ENCODE results near the gene RAD23A.
"Not testable (repeated sequence)": the region's sequence is repeated elsewhere in the genome, so short reads cannot be mapped to it uniquely, and the experiment has no call there.

Gene RAD23A

DNA sequence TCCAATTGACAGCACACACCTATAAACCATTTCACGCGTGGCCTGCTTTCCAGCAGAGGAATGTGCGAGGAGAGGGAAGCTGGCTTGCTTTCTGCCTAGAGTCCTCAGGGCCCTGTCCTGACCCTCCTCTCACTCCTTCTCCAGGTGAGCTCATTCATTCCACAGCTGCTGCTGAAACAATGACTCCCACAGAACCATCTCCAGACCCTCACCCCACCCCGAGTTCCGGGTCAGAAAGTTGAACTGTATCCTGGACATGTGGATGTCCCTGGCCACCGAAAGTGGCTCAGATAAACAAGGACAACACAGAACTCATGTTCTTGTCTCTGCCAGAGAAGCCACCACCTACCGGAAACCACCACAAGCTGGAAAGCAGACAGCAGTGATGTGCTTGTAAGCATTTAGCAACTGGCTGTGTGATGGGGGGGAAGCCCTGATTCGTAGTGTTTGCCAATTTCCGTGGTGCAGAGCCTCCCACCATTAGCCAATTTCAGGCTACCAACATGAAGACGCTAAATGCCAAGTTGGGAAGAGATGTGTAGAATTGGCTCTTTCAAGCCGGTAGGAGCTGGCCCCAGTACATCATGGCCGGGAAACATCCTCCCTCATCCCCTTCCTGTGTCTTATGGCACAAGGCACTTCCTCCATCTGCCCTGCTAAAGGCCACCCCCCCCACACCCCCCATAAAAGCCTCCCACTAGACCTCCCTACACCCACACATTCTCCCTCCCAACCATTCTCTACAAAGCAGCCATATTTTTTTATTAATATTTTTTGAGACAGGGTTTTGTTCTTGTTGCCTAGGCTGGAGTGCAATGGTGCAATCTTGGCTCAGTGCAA lies 31.6 kb upstream of the RAD23A start:
- Histone ChIP-seq H3K9me3 (ENCODE audit: insufficient read depth, low read length) (peaks cover 9% of the 10 kb centered on the region; the same call in 1 of the 2 replicates), H3K27me3 (ENCODE audit: insufficient read depth, insufficient read length) (peaks cover 8% of the 10 kb centered on the region), H3K9ac (ENCODE audit: insufficient read length, low read depth) (no peak overlapping the region), H3K36me3 (ENCODE audit: insufficient read depth, insufficient read length, low read length) (no peaks in the 10 kb centered on the region), H3K4me1 (ENCODE audit: insufficient read depth, insufficient read length) (peaks cover 5% of the 10 kb centered on the region), H3K4me3 (ENCODE audit: insufficient read length, low read depth) (no peak overlapping the region)
- TF ChIP-seq ZNF274 (IDR thresholded peaks at IDR 0.05; ENCODE audit: low read depth, low read length) (no peak), SUZ12 (IDR thresholded peaks at IDR 0.05; ENCODE audit: extremely low read depth, insufficient read depth, insufficient read length) (no peak), YY1 (IDR thresholded peaks at IDR 0.05; ENCODE audit: insufficient read depth, insufficient read length) (no peak)
- no peak for DNase-seq (ENCODE audit: low read depth, low spot score)

DNA sequence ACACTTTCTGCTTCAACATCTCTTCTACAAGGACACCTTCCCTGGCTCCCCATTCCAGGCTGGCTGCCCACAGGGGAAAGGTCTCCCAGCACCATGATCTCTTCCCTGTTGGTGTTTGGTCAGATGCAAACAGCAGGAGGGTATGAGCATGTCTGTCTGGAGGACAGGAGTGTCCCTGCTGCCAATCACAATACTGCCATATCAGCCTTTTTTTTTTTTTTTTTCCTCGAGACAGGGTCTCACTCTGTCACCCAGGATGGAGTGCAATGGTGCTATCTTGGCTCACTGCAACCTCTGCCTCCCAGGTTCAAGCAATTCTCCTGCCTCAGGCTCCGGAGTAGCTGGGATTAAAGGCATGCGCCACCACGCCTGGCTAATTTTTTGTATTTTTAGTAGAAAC lies 29.8 kb upstream of the RAD23A start:
- H3K27me3 ChIP-seq (ENCODE audit: insufficient read depth, insufficient read length); H3K9ac ChIP-seq (ENCODE audit: insufficient read length, low read depth); DNase-seq (ENCODE audit: low read depth, low spot score); H3K4me3 ChIP-seq (ENCODE audit: insufficient read length, low read depth); H3K36me3 ChIP-seq (ENCODE audit: insufficient read depth, insufficient read length, low read length); H3K9me3 ChIP-seq (ENCODE audit: insufficient read depth, low read length); H3K4me1 ChIP-seq (ENCODE audit: insufficient read depth, insufficient read length): not testable (repeated sequence)

DNA sequence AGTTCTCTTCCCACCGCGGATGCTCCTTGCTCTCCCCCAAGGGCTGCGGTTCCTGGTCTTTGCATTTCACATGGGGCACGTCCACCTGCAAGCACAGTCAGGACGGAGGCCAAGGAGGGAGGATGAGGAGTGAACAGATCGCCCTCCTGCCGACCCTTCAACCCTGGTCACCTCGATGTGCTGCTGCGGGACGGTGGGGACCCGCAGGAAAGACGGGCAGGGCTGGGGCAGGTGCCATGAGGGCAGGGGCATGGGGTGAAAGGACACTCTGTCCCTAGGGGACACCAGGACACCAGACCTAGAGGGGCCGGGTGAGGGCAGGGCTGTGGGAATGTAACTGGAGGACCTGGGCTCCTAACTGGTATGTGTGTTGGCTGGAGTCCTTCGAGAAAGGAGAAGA lies 27.4 kb upstream of the RAD23A start:
- H3K9ac ChIP-seq (ENCODE audit: insufficient read length, low read depth), result no peak overlapping the region
- TF ChIP-seq SUZ12 (IDR thresholded peaks at IDR 0.05; ENCODE audit: extremely low read depth, insufficient read depth, insufficient read length) (no peak), ZNF274 (IDR thresholded peaks at IDR 0.05; ENCODE audit: low read depth, low read length) (no peak), YY1 (IDR thresholded peaks at IDR 0.05; ENCODE audit: insufficient read depth, insufficient read length) (no peak)
- DNase-seq (ENCODE audit: low read depth, low spot score), result no peak
- H3K9me3 ChIP-seq (ENCODE audit: insufficient read depth, low read length), result peaks cover 9% of the 10 kb centered on the region; the same call in 1 of the 2 replicates
- peaks cover 4% of the 10 kb centered on the region for H3K4me1 ChIP-seq (ENCODE audit: insufficient read depth, insufficient read length)
- no peak overlapping the region for H3K4me3 ChIP-seq (ENCODE audit: insufficient read length, low read depth)
- peaks cover 14% of the 10 kb centered on the region for H3K36me3 ChIP-seq (ENCODE audit: insufficient read depth, insufficient read length, low read length)
- H3K27me3 ChIP-seq (ENCODE audit: insufficient read depth, insufficient read length), result peaks cover 8% of the 10 kb centered on the region

DNA sequence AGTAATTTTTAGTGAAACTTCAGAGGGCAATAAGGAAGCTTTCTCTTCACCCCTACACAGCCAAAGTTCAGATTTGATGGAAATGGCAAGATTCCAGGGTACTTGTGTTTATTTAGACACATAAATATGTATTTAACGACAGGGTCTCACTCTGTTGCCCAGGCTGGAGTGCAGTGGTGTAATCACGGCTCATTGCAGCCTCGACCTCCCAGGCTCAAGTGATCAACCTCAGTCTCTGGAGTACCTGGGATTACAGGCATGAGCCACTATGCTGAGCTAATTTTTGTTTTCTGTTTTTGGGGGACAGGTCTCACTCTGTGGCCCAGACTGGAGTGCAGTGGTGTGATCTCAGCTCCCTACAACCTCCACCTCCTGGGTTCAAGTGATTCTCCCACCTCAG lies 24.6 kb upstream of the RAD23A start:
- Histone ChIP-seq H3K36me3 (ENCODE audit: insufficient read depth, insufficient read length, low read length) (peaks cover 40% of the 10 kb centered on the region), H3K9me3 (ENCODE audit: insufficient read depth, low read length) (peaks cover 9% of the 10 kb centered on the region; the same call in 1 of the 2 replicates)

DNA sequence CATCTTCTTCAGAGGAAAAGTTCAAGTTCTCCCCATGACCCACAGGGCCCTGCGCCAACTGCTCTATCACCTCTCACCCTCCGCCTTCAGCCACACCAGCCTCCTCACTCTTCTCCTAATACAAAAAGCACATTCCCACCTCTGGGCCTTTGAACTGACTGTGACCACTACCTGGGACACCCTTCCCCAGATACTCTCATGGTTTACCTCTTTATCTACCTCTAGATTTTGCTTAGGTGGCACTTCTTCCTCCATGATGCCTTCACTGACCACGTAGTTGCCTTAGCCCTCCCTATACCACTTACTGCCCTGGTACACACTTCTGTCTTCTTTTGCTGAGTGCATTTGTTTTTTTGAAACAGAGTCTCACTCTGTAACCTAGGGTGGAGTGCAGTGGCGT lies 22.7 kb upstream of the RAD23A start:
- peaks cover 9% of the 10 kb centered on the region; the same call in 1 of the 2 replicates for H3K9me3 ChIP-seq (ENCODE audit: insufficient read depth, low read length)
- H3K9ac ChIP-seq (ENCODE audit: insufficient read length, low read depth), result no peak overlapping the region
- no peak for DNase-seq (ENCODE audit: low read depth, low spot score)
- peaks cover 52% of the 10 kb centered on the region for H3K36me3 ChIP-seq (ENCODE audit: insufficient read depth, insufficient read length, low read length)
- TF ChIP-seq ZNF274 (IDR thresholded peaks at IDR 0.05; ENCODE audit: low read depth, low read length) (no peak), SUZ12 (IDR thresholded peaks at IDR 0.05; ENCODE audit: extremely low read depth, insufficient read depth, insufficient read length) (no peak), YY1 (IDR thresholded peaks at IDR 0.05; ENCODE audit: insufficient read depth, insufficient read length) (no peak)
- no peak overlapping the region for H3K4me3 ChIP-seq (ENCODE audit: insufficient read length, low read depth)
- peaks cover 2% of the 10 kb centered on the region for H3K4me1 ChIP-seq (ENCODE audit: insufficient read depth, insufficient read length)
- peaks cover 7% of the 10 kb centered on the region for H3K27me3 ChIP-seq (ENCODE audit: insufficient read depth, insufficient read length)

More for the DNA sequence above, 24.6 kb upstream of the RAD23A start:
- TF ChIP-seq YY1 (IDR thresholded peaks at IDR 0.05; ENCODE audit: insufficient read depth, insufficient read length) (no peak), SUZ12 (IDR thresholded peaks at IDR 0.05; ENCODE audit: extremely low read depth, insufficient read depth, insufficient read length) (no peak), ZNF274 (IDR thresholded peaks at IDR 0.05; ENCODE audit: low read depth, low read length) (no peak)
- H3K4me3 ChIP-seq (ENCODE audit: insufficient read length, low read depth), result no peak overlapping the region
- peaks cover 2% of the 10 kb centered on the region for H3K4me1 ChIP-seq (ENCODE audit: insufficient read depth, insufficient read length)
- DNase-seq (ENCODE audit: low read depth, low spot score), result no peak
- H3K9ac ChIP-seq (ENCODE audit: insufficient read length, low read depth), result no peak overlapping the region
- peaks cover 8% of the 10 kb centered on the region for H3K27me3 ChIP-seq (ENCODE audit: insufficient read depth, insufficient read length)

DNA sequence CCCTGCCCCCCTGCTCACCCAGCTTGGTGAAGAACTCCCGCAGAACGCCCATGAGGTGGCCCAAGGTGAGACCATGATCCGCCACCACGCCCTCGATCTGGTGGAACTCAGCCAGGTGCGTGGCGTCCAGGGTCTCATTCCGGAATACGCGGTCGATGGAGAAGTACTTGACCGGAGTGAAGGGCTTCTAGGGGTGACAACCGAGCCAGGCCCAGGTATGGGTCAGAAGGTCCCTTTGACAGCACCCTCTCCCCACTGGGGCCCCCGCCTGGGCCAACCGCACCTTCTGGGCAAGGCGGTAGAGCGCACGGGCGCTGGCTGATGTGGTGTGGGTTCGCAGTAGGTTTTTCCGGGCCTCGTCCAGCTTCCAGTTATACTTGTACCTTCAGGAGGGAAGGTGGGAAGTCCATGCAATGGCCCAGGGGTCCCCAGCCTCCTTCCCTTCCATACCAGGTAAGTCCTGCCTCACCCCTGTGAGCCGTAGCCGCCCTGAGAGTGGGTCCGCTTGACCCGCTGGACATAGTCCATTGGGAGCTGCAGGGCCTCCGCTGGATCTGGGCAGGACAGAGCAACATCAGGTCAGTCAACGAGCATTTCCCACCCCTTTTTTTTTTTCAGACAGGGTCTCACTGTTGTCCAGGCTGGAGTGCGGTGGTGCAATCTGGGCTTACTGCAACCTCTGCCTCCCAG lies 20.9 kb upstream of the RAD23A start:
- no peak for DNase-seq (ENCODE audit: low read depth, low spot score)
- Histone ChIP-seq H3K27me3 (ENCODE audit: insufficient read depth, insufficient read length) (no peaks in the 10 kb centered on the region), H3K9me3 (ENCODE audit: insufficient read depth, low read length) (no peaks in the 10 kb centered on the region), H3K9ac (ENCODE audit: insufficient read length, low read depth) (no peak overlapping the region), H3K4me3 (ENCODE audit: insufficient read length, low read depth) (no peak overlapping the region), H3K36me3 (ENCODE audit: insufficient read depth, insufficient read length, low read length) (peaks cover 70% of the 10 kb centered on the region), H3K4me1 (ENCODE audit: insufficient read depth, insufficient read length) (no peaks in the 10 kb centered on the region)
- TF ChIP-seq ZNF274 (IDR thresholded peaks at IDR 0.05; ENCODE audit: low read depth, low read length) (no peak), SUZ12 (IDR thresholded peaks at IDR 0.05; ENCODE audit: extremely low read depth, insufficient read depth, insufficient read length) (no peak), YY1 (IDR thresholded peaks at IDR 0.05; ENCODE audit: insufficient read depth, insufficient read length) (no peak)

DNA sequence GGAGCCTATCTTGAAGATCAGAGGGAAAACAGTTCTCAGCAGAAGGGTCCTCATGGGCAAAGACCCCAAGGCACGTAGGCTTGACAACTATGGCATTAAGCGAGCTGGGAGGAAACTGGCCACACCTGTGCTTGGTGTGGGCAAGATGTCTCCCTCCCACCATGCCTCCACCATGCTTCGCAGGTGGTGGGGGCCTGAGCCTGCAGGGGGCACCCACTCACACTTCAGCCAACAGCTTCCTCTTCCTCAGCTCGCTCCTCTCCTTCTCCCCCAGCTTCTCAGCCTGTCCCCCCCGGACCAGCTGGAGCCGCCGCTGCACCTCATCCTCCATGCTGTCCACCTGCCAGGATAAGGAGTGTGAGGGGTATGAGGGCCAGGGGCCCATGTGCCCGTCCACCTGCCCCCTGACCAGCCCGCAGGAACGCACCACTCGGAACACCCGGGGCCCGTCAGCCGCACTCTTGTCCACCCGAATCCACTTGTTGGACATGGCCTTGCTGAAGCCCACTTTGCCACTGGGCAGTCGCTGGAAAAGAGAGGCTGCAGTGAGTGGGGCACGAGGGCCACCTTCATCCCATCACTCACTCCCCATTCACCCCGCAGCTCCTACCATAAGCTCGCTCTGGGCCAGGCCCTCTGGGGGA lies 15.5 kb upstream of the RAD23A start:
- TF ChIP-seq YY1 (IDR thresholded peaks at IDR 0.05; ENCODE audit: insufficient read depth, insufficient read length), result no peak
- TF ChIP-seq ZNF274 (IDR thresholded peaks at IDR 0.05; ENCODE audit: low read depth, low read length), result no peak
- TF ChIP-seq SUZ12 (IDR thresholded peaks at IDR 0.05; ENCODE audit: extremely low read depth, insufficient read depth, insufficient read length), result no peak
- no peaks in the 10 kb centered on the region for H3K9me3 ChIP-seq (ENCODE audit: insufficient read depth, low read length)
- peak overlapping the region; percentile 0 for H3K9ac ChIP-seq (ENCODE audit: insufficient read length, low read depth)
- H3K4me3 ChIP-seq (ENCODE audit: insufficient read length, low read depth), result no peak overlapping the region
- no peaks in the 10 kb centered on the region for H3K4me1 ChIP-seq (ENCODE audit: insufficient read depth, insufficient read length)
- DNase-seq (ENCODE audit: low read depth, low spot score), result no peak
- no peaks in the 10 kb centered on the region for H3K27me3 ChIP-seq (ENCODE audit: insufficient read depth, insufficient read length)
- H3K36me3 ChIP-seq (ENCODE audit: insufficient read depth, insufficient read length, low read length), result peaks cover 61% of the 10 kb centered on the region
